Measurements from ENCODE around the gene DTD1. TPM values are rescaled to one million over a fixed set of nuclear protein-coding genes. Genes with fewer than 3 reads are reported as not detected.

Gene DTD1
- total RNA-seq, 1 experiment from 2014 or later, result 66.2 TPM

GRCh38 chr20:18588574-18588933 lies 700 bp downstream of the DTD1 start:
- H3K36me3 ChIP-seq, result no peaks in the 10 kb centered on the region
- no peaks in the 10 kb centered on the region for H3K9me3 ChIP-seq (replicated peaks)
- H3K4me1 ChIP-seq, result no peaks in the 10 kb centered on the region
- H3K27me3 ChIP-seq, result no peaks in the 10 kb centered on the region
- no peak for DNase-seq
- H3K4me3 ChIP-seq, result peak overlapping the region; percentile 67
- peak overlapping the region; percentile 4; the same call in 1 of the 2 replicates for H3K27ac ChIP-seq

GRCh38 chr20:18589941-18590674 lies 2.3 kb downstream of the DTD1 start:
- H3K9me3 ChIP-seq (replicated peaks), result no peaks in the 10 kb centered on the region
- H3K4me1 ChIP-seq, result no peaks in the 10 kb centered on the region
- no peak overlapping the region for H3K4me3 ChIP-seq
- no peaks in the 10 kb centered on the region for H3K27me3 ChIP-seq
- H3K36me3 ChIP-seq, result no peaks in the 10 kb centered on the region
- H3K27ac ChIP-seq, result no peak overlapping the region
- DNase-seq, result no peak

GRCh38 chr20:18596270-18596669 lies 8.4 kb downstream of the DTD1 start:
- peaks cover 7% of the 10 kb centered on the region; the same call in 1 of the 2 replicates for H3K36me3 ChIP-seq

GRCh38 chr20:18609741-18610140 lies 21.9 kb downstream of the DTD1 start:
- no peaks in the 10 kb centered on the region for H3K9me3 ChIP-seq (replicated peaks)
- DNase-seq, result no peak
- H3K4me1 ChIP-seq, result no peaks in the 10 kb centered on the region
- H3K27me3 ChIP-seq, result no peaks in the 10 kb centered on the region
- no peak overlapping the region for H3K4me3 ChIP-seq
- 0 out of 2 replicates have a peak, but pooled peaks cover 3% of the 10 kb centered on the region for H3K36me3 ChIP-seq
- H3K27ac ChIP-seq, result no peak overlapping the region

More at GRCh38 chr20:18596270-18596669, 8.4 kb downstream of the DTD1 start:
- Histone ChIP-seq H3K4me3 (no peak overlapping the region), H3K27ac (no peak overlapping the region), H3K9me3 (replicated peaks) (no peaks in the 10 kb centered on the region), H3K4me1 (no peaks in the 10 kb centered on the region), H3K27me3 (no peaks in the 10 kb centered on the region)
- DNase-seq, result no peak

- no peaks in the 10 kb centered on the region for H3K9me3 ChIP-seq (replicated peaks)
- no peaks in the 10 kb centered on the region for H3K4me1 ChIP-seq
- H3K27me3 ChIP-seq, result no peaks in the 10 kb centered on the region
- H3K27ac ChIP-seq, result no peak overlapping the region
- H3K4me3 ChIP-seq, result no peak overlapping the region
- H3K36me3 ChIP-seq, result peaks cover 3% of the 10 kb centered on the region; the same call in 1 of the 2 replicates
- no peak for DNase-seq
Measured at GRCh38 chr20:18611492-18611891, 23.6 kb downstream of the DTD1 start.

GRCh38 chr20:18613553-18613952 lies 25.7 kb downstream of the DTD1 start:
- DNase-seq, result no peak
- Histone ChIP-seq H3K27me3 (no peaks in the 10 kb centered on the region), H3K4me3 (no peak overlapping the region), H3K4me1 (no peaks in the 10 kb centered on the region), H3K9me3 (replicated peaks) (no peaks in the 10 kb centered on the region), H3K36me3 (peaks cover 3% of the 10 kb centered on the region; the same call in 1 of the 2 replicates), H3K27ac (no peak overlapping the region)

- Histone ChIP-seq H3K27me3 (no peaks in the 10 kb centered on the region), H3K36me3 (peaks cover 3% of the 10 kb centered on the region; the same call in 1 of the 2 replicates), H3K4me3 (no peak overlapping the region), H3K4me1 (no peaks in the 10 kb centered on the region), H3K27ac (no peak overlapping the region), H3K9me3 (replicated peaks) (no peaks in the 10 kb centered on the region)
- no peak for DNase-seq
Measured at GRCh38 chr20:18614244-18614643, 26.4 kb downstream of the DTD1 start.

GRCh38 chr20:18615020-18615650 lies 27.3 kb downstream of the DTD1 start:
- DNase-seq, result no peak
- no peaks in the 10 kb centered on the region for H3K27me3 ChIP-seq
- H3K36me3 ChIP-seq, result no peaks in the 10 kb centered on the region; the same call in 1 of the 2 replicates
- no peak overlapping the region for H3K27ac ChIP-seq
- H3K9me3 ChIP-seq (replicated peaks), result no peaks in the 10 kb centered on the region
- no peaks in the 10 kb centered on the region for H3K4me1 ChIP-seq
- H3K4me3 ChIP-seq, result no peak overlapping the region

- H3K27ac ChIP-seq, result no peak overlapping the region
Measured at GRCh38 chr20:18621004-18621403, 33.1 kb downstream of the DTD1 start.

GRCh38 chr20:18623156-18623910 lies 35.5 kb downstream of the DTD1 start:
- Histone ChIP-seq H3K27me3 (no peaks in the 10 kb centered on the region), H3K27ac (no peak overlapping the region), H3K9me3 (replicated peaks) (no peaks in the 10 kb centered on the region), H3K4me1 (no peaks in the 10 kb centered on the region), H3K4me3 (no peak overlapping the region), H3K36me3 (no peaks in the 10 kb centered on the region)
- no peak for DNase-seq

More at GRCh38 chr20:18621004-18621403, 33.1 kb downstream of the DTD1 start:
- no peaks in the 10 kb centered on the region for H3K27me3 ChIP-seq
- H3K36me3 ChIP-seq, result no peaks in the 10 kb centered on the region; the same call in 1 of the 2 replicates
- DNase-seq, result no peak
- H3K4me1 ChIP-seq, result no peaks in the 10 kb centered on the region
- H3K4me3 ChIP-seq, result no peak overlapping the region
- no peaks in the 10 kb centered on the region for H3K9me3 ChIP-seq (replicated peaks)

- Histone ChIP-seq H3K36me3 (no peaks in the 10 kb centered on the region), H3K27ac (no peak overlapping the region), H3K27me3 (no peaks in the 10 kb centered on the region), H3K4me1 (no peaks in the 10 kb centered on the region), H3K9me3 (replicated peaks) (no peaks in the 10 kb centered on the region), H3K4me3 (no peak overlapping the region)
- DNase-seq, result no peak
Measured at GRCh38 chr20:18624948-18625347, 37.1 kb downstream of the DTD1 start.

GRCh38 chr20:18625907-18626655 lies 38.2 kb downstream of the DTD1 start:
- no peak overlapping the region for H3K4me3 ChIP-seq
- DNase-seq, result no peak
- no peaks in the 10 kb centered on the region for H3K9me3 ChIP-seq (replicated peaks)
- H3K4me1 ChIP-seq, result no peaks in the 10 kb centered on the region
- H3K27me3 ChIP-seq, result no peaks in the 10 kb centered on the region
- no peak overlapping the region for H3K27ac ChIP-seq
- no peaks in the 10 kb centered on the region for H3K36me3 ChIP-seq

- DNase-seq, result peak in 1 of 2 experiments; percentile 27
- no peaks in the 10 kb centered on the region for H3K27me3 ChIP-seq
- no peaks in the 10 kb centered on the region for H3K9me3 ChIP-seq (replicated peaks)
- H3K36me3 ChIP-seq, result no peaks in the 10 kb centered on the region
- no peak overlapping the region for H3K4me3 ChIP-seq
- no peaks in the 10 kb centered on the region for H3K4me1 ChIP-seq
- no peak overlapping the region for H3K27ac ChIP-seq
Measured at GRCh38 chr20:18628330-18628920, 40.6 kb downstream of the DTD1 start.

GRCh38 chr20:18632196-18632789 lies 44.4 kb downstream of the DTD1 start:
- no peaks in the 10 kb centered on the region for H3K9me3 ChIP-seq (replicated peaks)
- no peaks in the 10 kb centered on the region for H3K4me1 ChIP-seq
- peak; percentile 74 to 85 for DNase-seq
- no peak overlapping the region for H3K4me3 ChIP-seq
- H3K36me3 ChIP-seq, result no peaks in the 10 kb centered on the region
- no peaks in the 10 kb centered on the region for H3K27me3 ChIP-seq
- no peak overlapping the region for H3K27ac ChIP-seq

Data from SJCRH30 (cell line).